GM21515 (cell line): Measurements from ENCODE around the gene CNR2.
"Not testable (repeated sequence)": the region's sequence is repeated elsewhere in the genome, so short reads cannot be mapped to it uniquely, and the experiment has no call there.

Source experiments
- ATAC-seq: cut with Tn5 transposase; IDR thresholded peaks from one replicate; pipeline ENCODE4 v1.9.1; 2021; ENCODE audit not compliant: unreplicated experiment

The CNR2 gene

GRCh38 chr1:23889074-23889473 is 24.1 kb downstream of the CNR2 start:
- peak; percentile 51 for ATAC-seq

- ATAC-seq = no peak
Observed at GRCh38 chr1:23885222-23885621, 27.9 kb downstream of the CNR2 start.

GRCh38 chr1:23882746-23883145 is 30.4 kb downstream of the CNR2 start:
- no peak for ATAC-seq

- ATAC-seq = no peak
Observed at GRCh38 chr1:23879809-23880208, 33.4 kb downstream of the CNR2 start.

- no peak for ATAC-seq
Observed at GRCh38 chr1:23878668-23879067, 34.5 kb downstream of the CNR2 start.

- ATAC-seq = no peak
Observed at GRCh38 chr1:23875382-23875781, 37.8 kb downstream of the CNR2 start.

- ATAC-seq = no peak
Observed at GRCh38 chr1:23872421-23872820, 40.7 kb downstream of the CNR2 start.

GRCh38 chr1:23869051-23869450 is 44.1 kb downstream of the CNR2 start:
- ATAC-seq = no peak

GRCh38 chr1:23868557-23869016 is 44.6 kb downstream of the CNR2 start:
- no peak for ATAC-seq

GRCh38 chr1:23867895-23868556 is 45.1 kb downstream of the CNR2 start, which contains the start of gene FUCA1:
FUCA1 (minus strand) TSS chr1:23868290; CDS start chr1:23868286, 4 bp downstream.
- ATAC-seq = peak; percentile 91

GRCh38 chr1:23867542-23867894 is 45.6 kb downstream of the CNR2 start:
- ATAC-seq = peak; percentile 25

GRCh38 chr1:23865543-23865930 is 47.6 kb downstream of the CNR2 start:
- no peak for ATAC-seq

- no peak for ATAC-seq
Observed at GRCh38 chr1:23864801-23865542, 48.2 kb downstream of the CNR2 start.

- no peak for ATAC-seq
Observed at GRCh38 chr1:23862640-23863039, 50.5 kb downstream of the CNR2 start.

- no peak for ATAC-seq
Observed at GRCh38 chr1:23854568-23854967, 58.6 kb downstream of the CNR2 start.

- ATAC-seq = not testable (repeated sequence)
Observed at GRCh38 chr1:23853124-23853523, 60.0 kb downstream of the CNR2 start.

- not testable (repeated sequence) for ATAC-seq
Observed at GRCh38 chr1:23851406-23851805, 61.8 kb downstream of the CNR2 start.

GRCh38 chr1:23848673-23849616 is 64.2 kb downstream of the CNR2 start:
- no peak for ATAC-seq

GRCh38 chr1:23847482-23848095 is 65.6 kb downstream of the CNR2 start:
- not testable (repeated sequence) for ATAC-seq

GRCh38 chr1:23845163-23845562 is 68.0 kb downstream of the CNR2 start:
- no peak for ATAC-seq

- ATAC-seq = no peak
Observed at GRCh38 chr1:23843644-23844043, 69.5 kb downstream of the CNR2 start.
